Chondrocyte (in vitro differentiated cells): ENCODE measurements around the gene HNRNPAB. TPM values are rescaled to one million over a fixed set of nuclear protein-coding genes. Genes with fewer than 3 reads are reported as not detected.
A peak's percentile ranks its signal among the peaks of the same experiment; 100 is the strongest.

ENCODE experiments used
- DNase-seq: peaks from one replicate; pipeline ENCODE4 v3.0.0; 2021; ENCODE audit warnings: mixed read lengths, low spot score
- H3K27ac Mint-ChIP-seq: one replicate; pipeline ENCODE4 v1.8.0; 2021; ENCODE audit warnings: mild to moderate bottlenecking, moderate library complexity, mixed read lengths; ENCODE audit not compliant: unreplicated experiment
- H3K27me3 Mint-ChIP-seq: 2 replicates; pipeline ENCODE4 v1.8.0; 2021; ENCODE audit warnings: low read depth, mixed read lengths
- H3K36me3 Mint-ChIP-seq: 2 replicates; pipeline ENCODE4 v1.8.0; 2021; ENCODE audit warnings: low read depth, mixed read lengths
- H3K4me1 Mint-ChIP-seq: 2 replicates; pipeline ENCODE4 v1.8.0; 2021; ENCODE audit warnings: low read depth, mild to moderate bottlenecking, mixed read lengths
- H3K4me3 Mint-ChIP-seq: one replicate; pipeline ENCODE4 v1.8.0; 2021; ENCODE audit warnings: mild to moderate bottlenecking, moderate library complexity, mixed read lengths; ENCODE audit not compliant: unreplicated experiment
- H3K9me3 Mint-ChIP-seq: 2 replicates; pipeline ENCODE4 v1.8.0; 2021; ENCODE audit warnings: low read depth, mixed read lengths
- total RNA-seq: library from RNA; stranded (reverse); gene quantifications from 3 replicates; pipeline ENCODE4 v1.2.1, GENCODE V29; 2021
- TF ChIP-seq, protein P1 (sequence below): fragments of 200-600 bp; sonication (generic); IDR thresholded peaks from 2 replicates; pipeline ENCODE4 v1.5.0; 2021; ENCODE audit warnings: antibody characterized with exemption, mild to moderate bottlenecking, moderate library complexity

The HNRNPAB gene
- total RNA-seq, 1 donor from 2014 or later = 156 TPM

DNA sequence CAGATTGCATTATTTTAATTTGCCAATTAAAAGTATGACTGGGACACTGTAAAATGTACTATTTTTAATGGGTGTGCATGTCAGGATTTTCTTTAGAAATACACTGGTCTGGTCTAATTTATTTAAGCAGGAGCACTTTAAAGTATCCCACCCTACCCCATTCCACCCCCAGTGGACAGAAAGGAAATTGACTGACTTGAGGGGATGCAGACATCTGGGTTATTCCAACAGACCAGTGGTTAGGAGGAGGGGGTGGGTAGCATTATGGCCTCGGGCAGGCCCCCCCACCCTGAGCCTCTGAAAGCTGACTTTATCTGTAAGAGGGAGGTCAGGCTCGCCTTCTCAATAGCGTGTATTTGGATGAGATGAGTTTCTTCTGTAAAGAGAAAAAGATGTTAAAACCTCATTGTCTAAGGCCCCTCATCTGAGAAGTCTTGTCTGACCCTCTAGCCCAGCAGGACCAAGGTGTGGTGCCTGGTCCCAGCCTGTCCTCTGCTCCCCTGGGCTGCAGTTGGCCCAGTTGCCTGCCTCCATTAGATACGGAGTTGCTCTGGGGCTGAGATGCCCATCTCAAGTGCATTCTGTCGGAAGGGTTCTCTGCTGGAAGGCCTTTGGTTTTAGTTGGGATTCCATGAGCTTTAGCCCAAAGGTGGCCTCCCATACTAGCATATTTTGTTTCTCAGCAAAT, 4.4 kb downstream of the HNRNPAB start:
- DNase-seq = no peak

DNA sequence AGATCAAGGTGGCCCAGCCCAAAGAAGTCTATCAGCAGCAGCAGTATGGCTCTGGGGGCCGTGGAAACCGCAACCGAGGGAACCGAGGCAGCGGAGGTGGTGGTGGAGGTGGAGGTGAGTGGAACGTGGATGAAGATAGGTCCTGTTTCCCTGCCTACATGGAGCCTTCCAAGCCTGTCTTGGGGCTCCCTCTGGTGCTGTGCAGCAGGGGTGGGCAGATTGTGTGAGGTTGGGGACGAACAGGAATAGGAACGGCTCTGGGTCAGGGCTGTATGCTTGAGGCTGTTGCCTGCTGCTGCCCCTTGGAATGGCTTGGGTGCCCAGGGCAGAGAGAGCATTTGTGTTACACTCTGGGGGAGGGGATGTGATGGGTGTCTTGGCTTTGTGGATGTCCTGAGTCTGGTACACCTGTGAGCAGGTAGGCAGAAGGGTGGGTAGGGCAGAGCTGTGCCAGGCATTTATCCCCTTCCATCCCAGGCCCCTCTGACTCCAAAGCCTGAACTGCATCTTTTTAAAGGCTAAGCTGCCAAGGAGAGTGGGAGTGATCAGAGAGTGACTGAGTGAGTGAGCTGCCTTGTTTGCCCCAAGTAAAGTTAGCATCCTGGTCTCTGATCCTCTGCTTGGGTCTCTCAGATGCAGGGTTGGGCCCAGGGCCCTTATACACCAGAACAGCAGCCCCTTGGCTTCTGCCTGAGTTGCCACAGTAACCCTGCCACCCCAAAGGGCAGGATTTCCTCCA, 5.2 kb downstream of the HNRNPAB start:
- TF ChIP-seq, protein P1, sequence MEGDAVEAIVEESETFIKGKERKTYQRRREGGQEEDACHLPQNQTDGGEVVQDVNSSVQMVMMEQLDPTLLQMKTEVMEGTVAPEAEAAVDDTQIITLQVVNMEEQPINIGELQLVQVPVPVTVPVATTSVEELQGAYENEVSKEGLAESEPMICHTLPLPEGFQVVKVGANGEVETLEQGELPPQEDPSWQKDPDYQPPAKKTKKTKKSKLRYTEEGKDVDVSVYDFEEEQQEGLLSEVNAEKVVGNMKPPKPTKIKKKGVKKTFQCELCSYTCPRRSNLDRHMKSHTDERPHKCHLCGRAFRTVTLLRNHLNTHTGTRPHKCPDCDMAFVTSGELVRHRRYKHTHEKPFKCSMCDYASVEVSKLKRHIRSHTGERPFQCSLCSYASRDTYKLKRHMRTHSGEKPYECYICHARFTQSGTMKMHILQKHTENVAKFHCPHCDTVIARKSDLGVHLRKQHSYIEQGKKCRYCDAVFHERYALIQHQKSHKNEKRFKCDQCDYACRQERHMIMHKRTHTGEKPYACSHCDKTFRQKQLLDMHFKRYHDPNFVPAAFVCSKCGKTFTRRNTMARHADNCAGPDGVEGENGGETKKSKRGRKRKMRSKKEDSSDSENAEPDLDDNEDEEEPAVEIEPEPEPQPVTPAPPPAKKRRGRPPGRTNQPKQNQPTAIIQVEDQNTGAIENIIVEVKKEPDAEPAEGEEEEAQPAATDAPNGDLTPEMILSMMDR = no peak
- Mint-ChIP-seq H3K36me3 (peaks cover 43% of the 10 kb centered on the region), H3K27ac (peak overlapping the region; percentile 36), H3K27me3 (no peaks in the 10 kb centered on the region), H3K4me1 (peaks cover 28% of the 10 kb centered on the region), H3K4me3 (no peak overlapping the region), H3K9me3 (no peaks in the 10 kb centered on the region)
- no peak for DNase-seq

More for the DNA sequence above, 4.4 kb downstream of the HNRNPAB start:
- Mint-ChIP-seq H3K9me3 (no peaks in the 10 kb centered on the region), H3K27me3 (no peaks in the 10 kb centered on the region), H3K4me3 (no peak overlapping the region), H3K36me3 (peaks cover 42% of the 10 kb centered on the region), H3K27ac (peak overlapping the region; percentile 36), H3K4me1 (peaks cover 28% of the 10 kb centered on the region)
- TF ChIP-seq, protein P1 = peak; percentile 48

DNA sequence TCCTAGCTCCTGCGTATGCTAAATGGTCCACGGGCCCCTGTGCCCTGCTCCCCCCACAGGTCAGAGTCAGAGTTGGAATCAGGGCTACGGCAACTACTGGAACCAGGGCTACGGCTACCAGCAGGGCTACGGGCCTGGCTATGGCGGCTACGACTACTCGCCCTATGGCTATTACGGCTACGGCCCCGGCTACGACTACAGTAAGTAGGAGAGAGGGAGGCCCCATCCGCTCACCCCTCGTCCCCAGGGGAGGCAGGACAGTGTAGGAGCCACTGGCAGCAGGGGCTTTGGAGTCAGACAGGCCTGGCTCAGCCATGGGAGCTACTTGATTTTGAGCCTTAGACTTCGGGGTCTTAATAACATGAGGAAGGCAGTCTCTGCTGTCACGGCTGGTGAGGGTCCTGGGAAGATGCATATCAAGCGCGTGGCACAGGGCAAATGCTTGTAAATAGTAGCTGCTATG, 5.8 kb downstream of the HNRNPAB start:
- H3K4me3 Mint-ChIP-seq = no peak overlapping the region
- DNase-seq = no peak
- H3K27me3 Mint-ChIP-seq = no peaks in the 10 kb centered on the region
- no peak overlapping the region for H3K27ac Mint-ChIP-seq
- TF ChIP-seq, protein P1 = no peak
- peaks cover 28% of the 10 kb centered on the region for H3K4me1 Mint-ChIP-seq
- H3K9me3 Mint-ChIP-seq = no peaks in the 10 kb centered on the region
- peaks cover 43% of the 10 kb centered on the region for H3K36me3 Mint-ChIP-seq

DNA sequence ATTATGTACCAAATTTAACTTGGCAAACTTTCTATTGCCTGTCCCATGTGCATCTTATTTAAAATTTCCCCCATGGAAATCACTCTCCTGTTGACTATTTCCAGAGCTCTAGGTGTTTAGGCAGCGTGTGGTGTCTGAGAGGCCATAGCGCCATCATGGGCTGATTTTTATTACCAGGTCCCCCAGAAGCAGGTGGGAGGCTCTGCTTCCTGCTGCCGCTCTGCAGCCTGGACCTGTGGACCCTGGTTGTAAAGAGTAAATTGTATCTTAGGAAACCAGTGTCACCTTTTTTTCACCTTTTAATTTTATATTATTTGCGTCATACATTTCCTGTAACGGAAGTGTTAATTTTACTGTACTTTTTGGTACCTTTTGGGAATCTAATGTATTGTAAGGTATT, 6.4 kb downstream of the HNRNPAB start:
- H3K4me1 Mint-ChIP-seq = peaks cover 26% of the 10 kb centered on the region
- H3K9me3 Mint-ChIP-seq = no peaks in the 10 kb centered on the region
- no peak overlapping the region for H3K27ac Mint-ChIP-seq

More for the DNA sequence above, 6.4 kb downstream of the HNRNPAB start:
- H3K4me3 Mint-ChIP-seq = no peak overlapping the region
- no peaks in the 10 kb centered on the region for H3K27me3 Mint-ChIP-seq
- DNase-seq = no peak
- peaks cover 43% of the 10 kb centered on the region for H3K36me3 Mint-ChIP-seq
- TF ChIP-seq, protein P1 = no peak
